MCF 10A (cell line): ENCODE results near the gene MAGEA9B. TPM values are rescaled to one million over a fixed set of nuclear protein-coding genes. Genes with fewer than 3 reads are reported as not detected.
A peak's percentile ranks its signal among the peaks of the same experiment; 100 is the strongest.
"Not testable (repeated sequence)": the region's sequence is repeated elsewhere in the genome, so short reads cannot be mapped to it uniquely, and the experiment has no call there.

Source experiments
- BruUV-seq: library from RNA; stranded (reverse); fragments of 400-500 nt; replicated peaks from 2 replicates; lab custom pipeline; 2021; lab: Mats Ljungman, UMichigan
- CTCF ChIA-PET: fragments of 300-600 bp; sonication (Branson Sonifier 250); formaldehyde crosslinking; extraction: SDS; loops from one replicate; lab custom pipeline; 2021; ENCODE audit warnings: antibody characterized with exemption, inconsistent platforms; lab: Yijun Ruan, JAX
- POLR2A ChIA-PET: fragments of 300-600, 350-650 bp; sonication (Branson Sonifier 250); formaldehyde crosslinking; extraction: SDS; loops from one replicate; lab custom pipeline; 2020; ENCODE audit warnings: antibody characterized with exemption, inconsistent platforms; lab: Yijun Ruan, JAX
- DNase-seq: peaks from one replicate; pipeline ENCODE4 v3.0.0-alpha.2; 2018; ENCODE audit not compliant: unreplicated experiment
- H3K27ac Mint-ChIP-seq: one replicate; pipeline ENCODE4 v1.8.0; 2022; ENCODE audit warnings: mild to moderate bottlenecking, low read depth, mixed read lengths; ENCODE audit not compliant: unreplicated experiment
- H3K27me3 Mint-ChIP-seq: one replicate; pipeline ENCODE4 v1.8.0; 2022; ENCODE audit warnings: mixed read lengths; ENCODE audit not compliant: insufficient read depth, unreplicated experiment
- H3K36me3 Mint-ChIP-seq: one replicate; pipeline ENCODE4 v1.8.0; 2022; ENCODE audit warnings: mild to moderate bottlenecking, moderate library complexity, mixed read lengths; ENCODE audit not compliant: insufficient read depth, unreplicated experiment
- H3K4me1 Mint-ChIP-seq: one replicate; pipeline ENCODE4 v1.8.0; 2022; ENCODE audit warnings: mixed read lengths; ENCODE audit not compliant: insufficient read depth, unreplicated experiment
- H3K4me3 Mint-ChIP-seq: one replicate; pipeline ENCODE4 v1.8.0; 2022; ENCODE audit warnings: mild to moderate bottlenecking, moderate library complexity, mixed read lengths; ENCODE audit not compliant: unreplicated experiment
- H3K9me3 Mint-ChIP-seq: one replicate; pipeline ENCODE4 v1.8.0; 2022; ENCODE audit warnings: mixed read lengths; ENCODE audit not compliant: unreplicated experiment
- intact Hi-C: fragments of 100-400 bp; cut with micrococcal nuclease; formaldehyde crosslinking; loops from 2 replicates; pipeline ENCODE4 v1.14.1; 2022
- total RNA-seq: library from RNA; stranded (reverse); gene quantifications from 2 replicates; pipeline ENCODE4 v1.2.3, GENCODE V29; 2022
- TF ChIP-seq, protein P1 (sequence below): fragments of 200-600 bp; IDR thresholded peaks from one replicate; pipeline ENCODE4 v1.8.0; 2022; ENCODE audit warnings: antibody characterized with exemption, mild to moderate bottlenecking; ENCODE audit not compliant: unreplicated experiment

Gene MAGEA9B
- total RNA-seq, 1 experiment from 2014 or later, result not detected

GRCh38 chrX:149547782-149548181 is 39.5 kb downstream of the MAGEA9B start:
- CTCF ChIA-PET, H3K36me3 Mint-ChIP-seq, H3K9me3 Mint-ChIP-seq, H3K4me3 Mint-ChIP-seq, intact Hi-C loops, H3K4me1 Mint-ChIP-seq, H3K27ac Mint-ChIP-seq, POLR2A ChIA-PET, H3K27me3 Mint-ChIP-seq, BruUV-seq, DNase-seq: not testable (repeated sequence)

- CTCF ChIA-PET, H3K4me1 Mint-ChIP-seq, DNase-seq, H3K27me3 Mint-ChIP-seq, H3K4me3 Mint-ChIP-seq, POLR2A ChIA-PET, H3K27ac Mint-ChIP-seq, H3K9me3 Mint-ChIP-seq, H3K36me3 Mint-ChIP-seq, intact Hi-C loops, BruUV-seq: not testable (repeated sequence)
Observed at GRCh38 chrX:149546962-149547361, 40.3 kb downstream of the MAGEA9B start.

DNA sequence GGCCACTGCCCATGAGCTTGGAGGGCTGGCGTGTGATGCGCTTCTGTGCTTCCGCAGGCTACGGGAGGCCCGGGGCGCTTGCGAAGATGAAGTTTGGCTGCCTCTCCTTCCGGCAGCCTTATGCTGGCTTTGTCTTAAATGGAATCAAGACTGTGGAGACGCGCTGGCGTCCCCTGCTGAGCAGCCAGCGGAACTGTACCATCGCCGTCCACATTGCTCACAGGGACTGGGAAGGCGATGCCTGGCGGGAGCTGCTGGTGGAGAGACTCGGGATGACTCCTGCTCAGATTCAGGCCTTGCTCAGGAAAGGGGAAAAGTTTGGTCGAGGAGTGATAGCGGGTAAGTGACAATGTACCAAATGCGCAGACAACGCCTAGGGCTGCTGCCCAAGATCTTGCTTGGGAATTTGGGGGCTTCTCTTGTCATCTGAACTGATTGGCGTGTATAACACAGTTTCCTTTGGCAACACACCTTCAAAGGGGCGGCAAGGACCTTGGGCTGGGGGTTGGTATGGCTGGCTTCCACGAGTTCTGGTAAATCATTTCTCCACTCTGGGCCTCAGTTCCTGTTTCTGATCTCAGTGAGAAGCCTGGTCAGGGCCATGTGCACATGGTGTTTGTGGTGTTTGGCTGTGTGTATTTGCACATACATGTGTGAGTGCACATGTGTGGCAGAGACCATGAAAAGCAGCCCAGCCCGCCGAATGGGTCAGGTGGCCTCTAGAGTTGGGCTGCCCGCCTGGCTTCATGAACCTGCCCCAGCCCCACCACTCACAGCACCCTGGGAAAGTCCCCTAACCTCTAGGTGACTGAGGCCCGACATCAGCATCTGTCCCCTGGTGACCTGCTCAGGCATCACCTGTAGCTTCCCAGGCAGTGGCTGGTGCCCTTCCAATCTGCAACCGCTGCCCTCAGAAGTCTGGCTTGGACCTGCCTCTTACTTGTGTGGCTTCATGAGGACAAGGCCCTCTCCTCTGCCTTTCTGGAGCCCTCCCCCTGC is 41.4 kb downstream of the MAGEA9B start:
- H3K36me3 Mint-ChIP-seq, H3K9me3 Mint-ChIP-seq, CTCF ChIA-PET, POLR2A ChIA-PET, BruUV-seq, intact Hi-C loops, DNase-seq, H3K4me1 Mint-ChIP-seq, H3K4me3 Mint-ChIP-seq, H3K27ac Mint-ChIP-seq, H3K27me3 Mint-ChIP-seq: not testable (repeated sequence)

DNA sequence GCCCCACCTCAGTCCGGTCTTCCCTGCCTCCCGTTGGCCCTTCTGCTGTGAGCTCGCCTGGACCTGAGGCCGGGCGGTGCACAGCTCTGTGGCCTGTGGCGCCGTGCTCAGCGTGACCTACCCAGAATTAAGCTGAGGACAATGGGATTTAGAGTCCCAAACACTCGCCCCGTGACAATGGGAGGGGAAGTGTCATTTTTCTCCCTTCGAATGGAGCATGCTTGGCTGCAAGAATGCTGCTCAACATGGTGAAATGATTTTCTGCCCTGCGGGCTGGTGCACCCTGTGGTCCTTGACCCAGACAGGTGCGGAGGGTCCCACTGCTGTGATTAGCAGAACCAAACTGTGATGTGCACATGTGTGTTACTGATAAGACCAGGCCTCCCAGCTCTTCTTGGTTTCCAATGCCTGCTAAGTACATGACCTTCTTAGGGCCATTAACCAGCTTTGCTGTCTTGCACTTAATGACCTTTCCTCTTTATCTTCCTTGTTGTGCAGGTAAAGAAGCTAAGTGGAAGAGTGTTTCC is 45.7 kb downstream of the MAGEA9B start:
- H3K27ac Mint-ChIP-seq, result peak overlapping the region; percentile 99
- H3K9me3 Mint-ChIP-seq, result no peaks in the 10 kb centered on the region
- ChIA-PET POLR2A (interaction anchor here (2.5 to 3.6 kb wide), 2 partner anchors 29 to 398 kb away, joined by 17 to 58 read pairs; partner anchors contain the start of gene EOLA2), CTCF (interaction anchor here (0.5 to 0.6 kb wide), 2 partner anchors 13 to 320 kb away, joined by 3 to 4 read pairs; no protein-coding TSS in a partner anchor)
- intact Hi-C loops, result no loop called here
- H3K27me3 Mint-ChIP-seq, result no peaks in the 10 kb centered on the region
- BruUV-seq, result no TSS peak
- peaks cover 6% of the 10 kb centered on the region for H3K36me3 Mint-ChIP-seq
- DNase-seq, result no peak
- peak overlapping the region; percentile 80 for H3K4me3 Mint-ChIP-seq
- H3K4me1 Mint-ChIP-seq, result no peaks in the 10 kb centered on the region
- TF ChIP-seq, protein P1, sequence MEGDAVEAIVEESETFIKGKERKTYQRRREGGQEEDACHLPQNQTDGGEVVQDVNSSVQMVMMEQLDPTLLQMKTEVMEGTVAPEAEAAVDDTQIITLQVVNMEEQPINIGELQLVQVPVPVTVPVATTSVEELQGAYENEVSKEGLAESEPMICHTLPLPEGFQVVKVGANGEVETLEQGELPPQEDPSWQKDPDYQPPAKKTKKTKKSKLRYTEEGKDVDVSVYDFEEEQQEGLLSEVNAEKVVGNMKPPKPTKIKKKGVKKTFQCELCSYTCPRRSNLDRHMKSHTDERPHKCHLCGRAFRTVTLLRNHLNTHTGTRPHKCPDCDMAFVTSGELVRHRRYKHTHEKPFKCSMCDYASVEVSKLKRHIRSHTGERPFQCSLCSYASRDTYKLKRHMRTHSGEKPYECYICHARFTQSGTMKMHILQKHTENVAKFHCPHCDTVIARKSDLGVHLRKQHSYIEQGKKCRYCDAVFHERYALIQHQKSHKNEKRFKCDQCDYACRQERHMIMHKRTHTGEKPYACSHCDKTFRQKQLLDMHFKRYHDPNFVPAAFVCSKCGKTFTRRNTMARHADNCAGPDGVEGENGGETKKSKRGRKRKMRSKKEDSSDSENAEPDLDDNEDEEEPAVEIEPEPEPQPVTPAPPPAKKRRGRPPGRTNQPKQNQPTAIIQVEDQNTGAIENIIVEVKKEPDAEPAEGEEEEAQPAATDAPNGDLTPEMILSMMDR, result no peak

GRCh38 chrX:149540621-149541520 is 46.4 kb downstream of the MAGEA9B start, which contains the start of gene EOLA1:
Gene EOLA1 (plus strand): TSS chrX:149541012. CDS start chrX:149545631, 4,619 bp downstream.
- TF ChIP-seq, protein P1, result no peak

More at GRCh38 chrX:149540621-149541520, 46.4 kb downstream of the MAGEA9B start, which contains the start of gene EOLA1:
- H3K4me3 Mint-ChIP-seq, result peak within 1 kb of the TSS; percentile 80
- peak within 1 kb of the TSS; percentile 99 for H3K27ac Mint-ChIP-seq
- ChIA-PET CTCF (interaction anchor here (0.6 kb wide), 1 partner anchor 12 kb away, joined by 4 read pairs; no protein-coding TSS in a partner anchor), POLR2A (interaction anchor here (0.6 to 3.6 kb wide), 7 partner anchors 24 to 398 kb away, joined by 3 to 58 read pairs (median 6); partner anchors contain the start of genes EOLA2 and IDS)
- H3K36me3 Mint-ChIP-seq, result peaks cover 6% of the 10 kb centered on the region
- intact Hi-C loops, result no loop called here
- peak; percentile 92 for DNase-seq
- no peaks in the 10 kb centered on the region for H3K4me1 Mint-ChIP-seq
- no peaks in the 10 kb centered on the region for H3K27me3 Mint-ChIP-seq
- no TSS peak for BruUV-seq
- no peaks in the 10 kb centered on the region for H3K9me3 Mint-ChIP-seq
